SK-N-SH treated with all-trans-retinoic acid at 6 μM for 48 hours (cell line): ENCODE results near the gene ADGB.

Experiments used
- ATAC-seq: fragments of 200-7000 bp; cut with Tn5 transposase; 3 replicates; pipeline ENCODE4 v1.9.1; 2020; ENCODE audit warnings: mild to moderate bottlenecking, moderate library complexity
- ARNTL ChIP-seq: fragments of 450-650 bp; formaldehyde crosslinking; IDR thresholded peaks from 2 replicates; pipeline ENCODE4 v1.5.0; 2020; ENCODE audit warnings: low read depth, mild to moderate bottlenecking, moderate library complexity, borderline replicate concordance
- BACH2 ChIP-seq: fragments of 250-450 bp; sonication (Bioruptor Pico); IDR thresholded peaks from 2 replicates; pipeline ENCODE4 v1.9.0; 2021; ENCODE audit warnings: mild to moderate bottlenecking, borderline replicate concordance
- CSDC2 ChIP-seq: fragments of 250-450 bp; sonication (Bioruptor Pico); IDR thresholded peaks from 2 replicates; pipeline ENCODE4 v1.5.0; 2020; ENCODE audit warnings: mild to moderate bottlenecking, moderate library complexity
- ESRRG ChIP-seq: fragments of 250-450 bp; sonication (Bioruptor Pico); IDR thresholded peaks from 2 replicates; pipeline ENCODE4 v1.6.1; 2021; ENCODE audit warnings: mild to moderate bottlenecking
- GLIS3 ChIP-seq: fragments of 250-450 bp; sonication (Bioruptor Pico); IDR thresholded peaks from 2 replicates; pipeline ENCODE4 v1.5.0; 2020; ENCODE audit warnings: mild to moderate bottlenecking, moderate library complexity
- ISL1 ChIP-seq: fragments of 250-450 bp; sonication (Bioruptor Pico); IDR thresholded peaks from 2 replicates; pipeline ENCODE4 v2.1.2; 2022; ENCODE audit warnings: mild to moderate bottlenecking, moderate library complexity
- OSR1 ChIP-seq: fragments of 250-450 bp; sonication (Bioruptor Pico); IDR thresholded peaks from 2 replicates; pipeline ENCODE4 v1.8.0; 2022; ENCODE audit warnings: moderate library complexity, mild to moderate bottlenecking, inconsistent platforms
- RARB ChIP-seq: fragments of 250-450 bp; sonication (Bioruptor Pico); IDR thresholded peaks from 2 replicates; pipeline ENCODE4 v1.8.0; 2021; ENCODE audit warnings: mild to moderate bottlenecking, moderate library complexity
- SNAI2 ChIP-seq: fragments of 250-450 bp; sonication (Bioruptor Pico); IDR thresholded peaks from 2 replicates; pipeline ENCODE4 v1.5.0; 2020; ENCODE audit warnings: mild to moderate bottlenecking, moderate library complexity
- TCF4 ChIP-seq: fragments of 250-450 bp; sonication (Bioruptor Pico); IDR thresholded peaks from 2 replicates; pipeline ENCODE4 v1.8.0; 2021; ENCODE audit warnings: mild to moderate bottlenecking, moderate library complexity, borderline replicate concordance
- TSHZ2 ChIP-seq: fragments of 250-450 bp; sonication (Bioruptor Pico); IDR thresholded peaks from 2 replicates; pipeline ENCODE4 v1.5.0; 2020; ENCODE audit warnings: mild to moderate bottlenecking, moderate library complexity
- ZC3H10 ChIP-seq: fragments of 250-450 bp; sonication (Bioruptor Pico); IDR thresholded peaks from 2 replicates; pipeline ENCODE4 v1.5.1; 2021; ENCODE audit warnings: mild to moderate bottlenecking, moderate library complexity
- ZFP3 ChIP-seq: fragments of 250-450 bp; sonication (Bioruptor Pico); IDR thresholded peaks from 2 replicates; pipeline ENCODE4 v1.5.0; 2020; ENCODE audit warnings: mild to moderate bottlenecking, moderate library complexity
- ZNF565 ChIP-seq: fragments of 450-650 bp; formaldehyde crosslinking; conservative IDR thresholded peaks from 2 replicates; pipeline ENCODE4 v1.5.0; 2020; ENCODE audit warnings: low read depth, mild to moderate bottlenecking, moderate library complexity
- ZNF70 ChIP-seq: fragments of 450-650 bp; formaldehyde crosslinking; IDR thresholded peaks from 2 replicates; pipeline ENCODE4 v1.5.0; 2020; ENCODE audit warnings: mild to moderate bottlenecking, moderate library complexity
- ZNF8 ChIP-seq: fragments of 450-650 bp; formaldehyde crosslinking; IDR thresholded peaks from 2 replicates; pipeline ENCODE4 v1.5.0; 2020; ENCODE audit warnings: mild to moderate bottlenecking, moderate library complexity

Gene ADGB

DNA sequence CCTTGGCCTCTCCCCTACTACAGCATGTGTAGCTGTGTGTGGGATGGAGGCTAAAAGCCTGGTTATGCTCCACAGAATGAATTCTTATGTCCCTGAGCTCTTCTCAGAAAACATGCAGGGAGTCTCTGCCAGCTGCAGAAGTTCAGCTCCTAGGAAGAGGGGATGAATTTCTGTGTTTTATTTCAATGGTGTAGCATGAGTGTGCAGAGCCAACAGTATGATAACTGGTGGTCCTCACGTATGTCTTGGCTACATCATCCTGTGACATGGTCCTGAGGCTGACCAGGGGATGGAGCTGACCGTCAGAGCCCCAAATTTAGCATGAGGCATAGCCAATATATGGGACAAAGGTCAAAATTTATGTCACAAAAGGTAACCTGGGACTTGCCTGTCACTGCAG is 266.1 kb downstream of the ADGB start:
- TF ChIP-seq ZNF565 (CRISPR knock-in tag) (no peak), GLIS3 (no peak), CSDC2 (CRISPR knock-in tag) (no peak), ZNF8 (no peak), ZNF70 (CRISPR knock-in tag) (no peak), ESRRG (CRISPR knock-in tag) (no peak), ZC3H10 (CRISPR knock-in tag) (no peak), SNAI2 (CRISPR knock-in tag) (no peak), ISL1 (no peak), ARNTL (CRISPR knock-in tag) (no peak), RARB (CRISPR knock-in tag) (no peak), BACH2 (no peak), TCF4 (CRISPR knock-in tag) (no peak), TSHZ2 (no peak), ZFP3 (CRISPR knock-in tag) (no peak), OSR1 (CRISPR knock-in tag) (no peak)
- no peak for ATAC-seq
